ENCODE data around the gene MED29. TPM values are rescaled to one million over a fixed set of nuclear protein-coding genes. Genes with fewer than 3 reads are reported as not detected.
A peak's percentile ranks its signal among the peaks of the same experiment; 100 is the strongest.

MED29 gene
- total RNA-seq, 2 experiments from 2014 or later = 23.3 to 26.8 TPM

DNA sequence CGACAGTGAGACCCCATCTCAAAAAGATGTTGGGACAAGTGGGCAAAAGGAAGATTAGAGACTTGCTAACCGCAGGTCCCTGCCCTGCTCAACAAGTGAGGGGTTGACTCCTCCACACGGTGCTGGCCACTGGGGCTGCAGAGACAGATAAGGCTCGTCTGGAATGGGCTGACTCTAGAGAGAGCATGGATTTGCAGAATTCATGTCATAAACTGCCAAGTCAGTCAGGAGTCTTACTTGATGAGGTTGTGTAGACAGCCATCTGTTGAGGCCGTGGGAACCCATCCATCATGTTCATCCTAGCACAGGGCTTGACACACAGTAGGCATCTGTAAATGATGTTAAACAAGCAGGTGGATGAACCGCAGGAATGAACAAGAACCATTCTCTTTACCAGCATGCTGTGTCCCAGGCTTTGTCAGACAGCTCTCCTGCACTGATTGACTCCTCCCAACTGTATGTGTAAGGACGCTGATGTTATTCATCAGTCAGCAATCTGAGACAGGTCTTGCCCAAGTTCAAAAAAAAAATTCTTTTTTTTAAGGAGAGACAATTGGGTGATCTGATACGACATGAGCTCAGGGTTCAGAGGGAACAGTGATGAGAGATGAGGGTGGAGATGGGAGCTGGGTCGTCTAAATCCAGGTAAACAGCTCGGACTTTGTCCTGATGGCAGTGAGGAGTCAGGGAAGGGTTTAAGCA is 9.1 kb upstream of the MED29 start:
- Mint-ChIP-seq H3K9me3 (no peaks in the 10 kb centered on the region), H3K36me3 (peaks cover 9% of the 10 kb centered on the region), H3K4me3 (no peak overlapping the region), H3K27ac (no peak overlapping the region), H3K4me1 (peaks cover 3% of the 10 kb centered on the region), H3K27me3 (no peaks in the 10 kb centered on the region)
- DNase-seq = no peak

DNA sequence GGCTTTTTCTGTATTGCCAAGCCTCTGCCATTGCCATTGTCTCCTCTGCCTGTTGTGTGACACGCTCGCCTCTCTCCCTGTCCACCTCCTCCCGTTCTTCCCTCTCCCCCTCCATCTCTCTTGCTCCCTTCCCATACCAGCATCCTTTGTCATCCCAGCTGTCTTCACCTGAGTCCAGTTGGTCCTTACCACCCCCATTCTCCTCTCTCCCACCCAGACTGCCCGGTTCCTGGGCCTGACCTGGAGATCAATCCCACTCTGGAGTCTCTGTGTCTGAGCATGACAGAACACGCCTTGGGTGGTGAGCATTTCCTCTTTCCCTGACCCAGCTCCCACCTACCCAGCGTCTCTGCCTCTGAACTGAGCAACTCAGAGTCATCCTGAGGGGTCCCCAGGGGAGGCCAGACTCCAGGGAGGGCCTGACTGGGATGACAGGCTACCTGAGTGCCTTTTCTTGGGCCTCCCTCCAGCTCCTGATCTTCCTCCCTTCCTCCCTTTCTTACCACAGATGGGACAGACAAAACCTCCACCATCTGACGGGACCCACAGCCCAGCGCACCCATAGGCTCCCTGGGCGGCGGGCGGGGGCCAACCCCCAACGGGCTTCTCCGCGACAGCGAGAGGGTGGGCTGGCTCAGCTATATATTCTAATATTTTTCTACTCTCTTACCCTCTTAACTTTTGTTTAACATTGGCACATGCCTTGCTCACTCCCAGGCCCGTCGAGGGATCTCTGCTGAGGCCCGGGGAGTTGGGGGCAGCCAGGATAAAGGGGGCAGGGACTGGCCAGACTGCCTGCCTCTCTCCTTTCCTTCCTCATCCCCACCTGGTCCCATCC is 8.0 kb upstream of the MED29 start:
- H3K27ac Mint-ChIP-seq = no peak overlapping the region
- H3K36me3 Mint-ChIP-seq = peaks cover 9% of the 10 kb centered on the region
- no peaks in the 10 kb centered on the region for H3K9me3 Mint-ChIP-seq
- H3K4me3 Mint-ChIP-seq = no peak overlapping the region
- DNase-seq = no peak
- no peaks in the 10 kb centered on the region for H3K27me3 Mint-ChIP-seq
- H3K4me1 Mint-ChIP-seq = peaks cover 5% of the 10 kb centered on the region

DNA sequence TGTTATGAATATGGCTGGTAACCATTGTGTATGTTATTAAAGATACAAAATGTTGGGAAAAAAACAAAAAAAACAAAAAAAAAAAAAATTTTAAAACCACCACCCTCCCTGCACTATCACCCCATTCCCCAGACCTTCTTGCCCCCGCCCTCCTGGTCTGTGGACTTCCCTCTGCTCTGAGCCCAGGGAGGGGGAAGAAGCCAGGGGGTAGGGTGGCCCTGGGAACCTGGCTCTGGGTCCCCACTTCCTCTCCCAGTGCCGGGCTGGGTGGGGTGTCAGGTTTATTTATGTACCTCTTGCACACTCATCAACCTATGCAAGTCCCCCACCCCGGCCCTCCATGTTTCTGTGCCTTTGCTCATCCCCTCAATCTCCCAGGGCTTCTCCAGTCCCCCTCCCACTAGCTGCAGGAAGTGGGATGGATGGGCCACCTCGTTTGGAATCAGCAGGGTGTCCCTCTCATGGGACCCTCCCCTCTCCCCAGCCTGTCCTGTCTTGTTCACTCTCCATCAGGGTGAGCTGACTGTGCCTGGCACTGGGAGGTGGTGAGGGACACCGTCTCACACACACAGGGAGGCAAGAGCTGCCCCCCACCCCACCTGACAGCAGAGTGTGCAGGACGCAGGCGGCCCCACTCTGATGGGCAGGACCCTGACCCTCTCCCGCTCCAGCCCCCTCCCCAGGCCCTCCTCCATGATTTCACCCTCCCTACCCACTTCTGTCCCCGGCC is 6.2 kb upstream of the MED29 start:
- peak overlapping the region; percentile 52 for H3K27ac Mint-ChIP-seq
- DNase-seq = no peak
- no peaks in the 10 kb centered on the region for H3K27me3 Mint-ChIP-seq
- peaks cover 8% of the 10 kb centered on the region for H3K4me1 Mint-ChIP-seq
- H3K36me3 Mint-ChIP-seq = peaks cover 17% of the 10 kb centered on the region
- no peaks in the 10 kb centered on the region for H3K9me3 Mint-ChIP-seq
- no peak overlapping the region for H3K4me3 Mint-ChIP-seq

- peaks cover 17% of the 10 kb centered on the region for H3K36me3 Mint-ChIP-seq
- no peaks in the 10 kb centered on the region for H3K9me3 Mint-ChIP-seq
- H3K27ac Mint-ChIP-seq = no peak overlapping the region
Observed at GRCh38 chr19:39385629-39386411, 5.4 kb upstream of the MED29 start.

GRCh38 chr19:39386557-39386956 is 4.6 kb upstream of the MED29 start:
- Mint-ChIP-seq H3K9me3 (no peaks in the 10 kb centered on the region), H3K36me3 (peaks cover 15% of the 10 kb centered on the region), H3K27ac (no peak overlapping the region), H3K4me1 (peaks cover 14% of the 10 kb centered on the region), H3K4me3 (no peak overlapping the region), H3K27me3 (no peaks in the 10 kb centered on the region)
- no peak for DNase-seq

More at GRCh38 chr19:39385629-39386411, 5.4 kb upstream of the MED29 start:
- H3K4me1 Mint-ChIP-seq = peaks cover 14% of the 10 kb centered on the region
- no peaks in the 10 kb centered on the region for H3K27me3 Mint-ChIP-seq
- H3K4me3 Mint-ChIP-seq = no peak overlapping the region
- no peak for DNase-seq

DNA sequence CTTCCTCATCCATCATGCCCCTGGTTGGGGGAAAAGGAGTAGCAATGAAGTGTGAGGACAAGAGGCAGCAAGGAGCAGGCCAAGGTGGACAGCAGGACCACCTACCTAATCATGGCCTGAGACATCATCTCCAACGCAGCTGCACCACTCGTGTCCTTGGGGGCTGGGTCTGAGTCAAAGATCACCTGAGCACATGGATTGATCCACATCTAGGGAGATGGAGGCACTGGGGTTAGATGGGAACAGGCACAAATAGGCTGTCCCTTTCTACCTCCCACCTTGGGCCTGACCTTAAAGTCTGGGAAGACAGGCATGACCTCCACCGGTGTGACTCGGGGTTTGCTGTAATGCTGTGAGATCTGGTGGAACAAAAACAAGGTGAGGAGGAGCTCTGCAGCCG is 2.5 kb upstream of the MED29 start:
- Mint-ChIP-seq H3K27me3 (no peaks in the 10 kb centered on the region), H3K4me3 (no peak overlapping the region), H3K4me1 (peaks cover 22% of the 10 kb centered on the region), H3K36me3 (peaks cover 15% of the 10 kb centered on the region), H3K27ac (peak overlapping the region; percentile 30), H3K9me3 (no peaks in the 10 kb centered on the region)
- no peak for DNase-seq

DNA sequence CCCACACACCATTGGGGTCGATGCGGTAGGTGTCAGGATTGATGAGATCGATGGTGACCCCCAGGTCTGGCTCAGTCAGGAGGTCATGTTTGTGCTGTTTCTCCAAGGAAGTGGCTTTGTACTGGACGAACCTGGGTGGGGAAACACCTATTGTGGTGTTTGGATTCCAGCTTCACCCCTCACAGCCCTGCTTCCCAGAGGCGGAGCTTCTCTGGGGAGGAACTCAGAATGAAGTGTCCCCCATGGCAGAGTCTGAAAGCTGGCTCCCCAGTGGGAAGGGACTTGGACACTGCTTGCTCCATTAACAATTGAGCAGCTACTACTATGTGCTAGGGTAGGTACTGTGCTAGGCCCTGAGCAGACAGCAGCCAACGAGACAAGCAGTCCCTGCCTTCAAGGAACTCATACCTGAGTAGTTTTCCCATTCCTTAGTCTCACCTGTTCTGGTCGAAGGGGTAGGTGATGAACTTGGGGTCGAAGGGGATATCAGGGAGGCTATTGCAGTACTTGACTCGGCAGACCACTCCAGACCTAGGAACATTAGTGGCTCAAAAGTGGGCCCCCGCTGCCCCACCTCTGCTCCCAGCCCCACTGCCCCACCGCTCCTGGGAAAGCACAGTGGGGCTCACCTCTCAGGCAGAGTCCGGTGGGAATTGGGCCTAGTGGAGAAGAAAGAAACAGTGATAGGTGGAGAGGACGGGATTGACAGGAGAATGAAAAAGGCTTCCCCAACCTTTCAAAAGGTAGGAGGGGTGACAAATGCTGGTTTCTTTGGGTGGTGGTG is 1.4 kb upstream of the MED29 start:
- Mint-ChIP-seq H3K4me3 (peak overlapping the region; percentile 99), H3K27me3 (no peaks in the 10 kb centered on the region), H3K36me3 (peaks cover 18% of the 10 kb centered on the region), H3K9me3 (no peaks in the 10 kb centered on the region), H3K4me1 (peaks cover 28% of the 10 kb centered on the region), H3K27ac (peak overlapping the region; percentile 98)
- DNase-seq = no peak

- peak overlapping the region; percentile 99 for H3K4me3 Mint-ChIP-seq
- no peak for DNase-seq
- peaks cover 23% of the 10 kb centered on the region for H3K36me3 Mint-ChIP-seq
- no peaks in the 10 kb centered on the region for H3K9me3 Mint-ChIP-seq
- peak overlapping the region; percentile 98 for H3K27ac Mint-ChIP-seq
- H3K27me3 Mint-ChIP-seq = no peaks in the 10 kb centered on the region
- peaks cover 33% of the 10 kb centered on the region for H3K4me1 Mint-ChIP-seq
Observed at GRCh38 chr19:39390451-39390750, 777 bp upstream of the MED29 start.

- Mint-ChIP-seq H3K27me3 (no peaks in the 10 kb centered on the region), H3K27ac (peak overlapping the region; percentile 79), H3K4me3 (peak overlapping the region; percentile 6), H3K4me1 (peaks cover 58% of the 10 kb centered on the region), H3K9me3 (peaks cover 1% of the 10 kb centered on the region), H3K36me3 (peaks cover 21% of the 10 kb centered on the region)
- DNase-seq = peak; percentile 94
Observed at GRCh38 chr19:39397360-39398296, 6.5 kb downstream of the MED29 start.

DNA sequence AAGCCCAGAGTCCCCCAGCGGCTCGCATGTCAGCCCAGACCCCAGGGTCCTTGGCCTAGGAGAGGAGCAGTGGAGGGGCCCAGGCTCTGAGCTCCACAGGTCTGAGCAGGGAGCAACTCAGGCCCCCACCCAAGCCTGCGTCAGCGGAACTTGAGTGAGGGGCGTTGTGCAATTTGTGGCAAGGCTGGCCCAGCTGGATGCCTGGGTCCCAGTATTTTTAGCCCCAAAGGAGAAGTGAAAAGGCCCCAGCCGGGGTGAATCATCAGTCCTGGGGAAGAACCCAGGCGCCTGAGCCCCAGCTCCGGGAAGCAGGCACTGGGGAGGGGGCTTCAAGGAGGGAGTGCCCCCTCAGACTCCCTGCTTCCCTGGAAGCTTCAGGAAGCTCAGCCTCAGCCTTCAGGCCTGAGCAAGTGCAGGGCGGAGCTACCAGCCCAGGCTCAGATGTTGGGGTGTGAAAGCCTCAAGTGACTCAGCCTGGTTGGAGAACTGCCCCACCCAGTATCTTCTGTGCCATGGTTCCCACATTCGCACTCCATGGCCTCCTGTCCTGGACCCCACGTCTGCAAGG is 7.2 kb downstream of the MED29 start:
- H3K27ac Mint-ChIP-seq = peak overlapping the region; percentile 79
- H3K4me1 Mint-ChIP-seq = peaks cover 57% of the 10 kb centered on the region
- peaks cover 21% of the 10 kb centered on the region for H3K36me3 Mint-ChIP-seq
- H3K4me3 Mint-ChIP-seq = peak overlapping the region; percentile 6
- DNase-seq = peak; percentile 63
- no peaks in the 10 kb centered on the region for H3K27me3 Mint-ChIP-seq
- H3K9me3 Mint-ChIP-seq = peaks cover 1% of the 10 kb centered on the region

- no peaks in the 10 kb centered on the region for H3K27me3 Mint-ChIP-seq
- H3K27ac Mint-ChIP-seq = peak overlapping the region; percentile 61
- H3K4me1 Mint-ChIP-seq = peaks cover 56% of the 10 kb centered on the region
- H3K9me3 Mint-ChIP-seq = peaks cover 1% of the 10 kb centered on the region
- H3K4me3 Mint-ChIP-seq = no peak overlapping the region
- H3K36me3 Mint-ChIP-seq = peaks cover 17% of the 10 kb centered on the region
- no peak for DNase-seq
Observed at GRCh38 chr19:39399668-39400050, 8.5 kb downstream of the MED29 start.

DNA sequence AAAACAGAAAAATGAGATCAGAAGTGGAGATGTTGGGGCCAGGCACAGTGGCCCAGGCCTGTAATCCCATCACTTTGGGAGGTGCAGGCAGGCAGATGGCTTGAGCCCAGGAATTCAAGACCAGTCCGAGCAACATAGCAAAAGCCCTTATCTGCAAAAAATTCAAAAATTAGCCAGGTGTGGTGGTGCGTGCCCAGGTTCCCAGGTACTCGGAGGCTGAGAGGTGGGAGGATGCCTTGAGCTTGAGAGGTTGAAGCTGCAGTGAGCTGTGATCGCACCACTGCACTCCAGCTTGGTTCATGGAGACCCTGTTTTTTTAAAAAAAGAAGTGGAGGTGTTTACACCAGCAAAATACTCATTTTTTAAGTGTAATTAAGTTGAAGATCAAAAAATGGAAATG is 8.9 kb downstream of the MED29 start:
- no peak overlapping the region for H3K4me3 Mint-ChIP-seq
- H3K9me3 Mint-ChIP-seq = peaks cover 1% of the 10 kb centered on the region
- peak overlapping the region; percentile 61 for H3K27ac Mint-ChIP-seq
- H3K27me3 Mint-ChIP-seq = no peaks in the 10 kb centered on the region
- no peak for DNase-seq
- peaks cover 16% of the 10 kb centered on the region for H3K36me3 Mint-ChIP-seq
- peaks cover 58% of the 10 kb centered on the region for H3K4me1 Mint-ChIP-seq

- Mint-ChIP-seq H3K27ac (peak overlapping the region; percentile 97), H3K27me3 (no peaks in the 10 kb centered on the region), H3K4me1 (peaks cover 62% of the 10 kb centered on the region), H3K36me3 (peaks cover 13% of the 10 kb centered on the region), H3K9me3 (peaks cover 1% of the 10 kb centered on the region), H3K4me3 (peak overlapping the region; percentile 83)
- no peak for DNase-seq
Observed at GRCh38 chr19:39401070-39401548, 9.9 kb downstream of the MED29 start.

Data from activated naive CD8-positive, alpha-beta T cell treated with anti-CD3 and anti-CD28 coated beads for 36 hours (primary cell).